Memory B cell (primary cell): ENCODE measurements around the gene DQX1.
"Not testable (repeated sequence)": the region's sequence is repeated elsewhere in the genome, so short reads cannot be mapped to it uniquely, and the experiment has no call there.

Experiments
- ATAC-seq: fragments of 150-1000 bp; cut with Tn5 transposase; 2 replicates; pipeline ENCODE4 v1.10.0; 2021; ENCODE audit warnings: low read depth, mild to moderate bottlenecking, moderate library complexity
- DNase-seq, 2 donors: peaks; one replicate each; pipeline ENCODE4 v3.0.0; 2022; ENCODE audit warnings: low spot score in 2 of 2
- H3K27ac Mint-ChIP-seq: one replicate; pipeline ENCODE4 v1.8.0; 2022; ENCODE audit warnings: mild to moderate bottlenecking, moderate library complexity, mixed read lengths
- H3K27me3 Mint-ChIP-seq: one replicate; pipeline ENCODE4 v1.8.0; 2022; ENCODE audit warnings: mixed read lengths
- H3K36me3 Mint-ChIP-seq: one replicate; pipeline ENCODE4 v1.8.0; 2022; ENCODE audit warnings: mild to moderate bottlenecking, mixed read lengths
- H3K4me1 Mint-ChIP-seq: one replicate; pipeline ENCODE4 v1.8.0; 2022; ENCODE audit warnings: mixed read lengths
- H3K4me3 Mint-ChIP-seq: one replicate; pipeline ENCODE4 v1.8.0; 2022; ENCODE audit warnings: mild to moderate bottlenecking, moderate library complexity, mixed read lengths
- H3K9me3 Mint-ChIP-seq: one replicate; pipeline ENCODE4 v1.8.0; 2022; ENCODE audit warnings: mixed read lengths

DQX1 gene

DNA sequence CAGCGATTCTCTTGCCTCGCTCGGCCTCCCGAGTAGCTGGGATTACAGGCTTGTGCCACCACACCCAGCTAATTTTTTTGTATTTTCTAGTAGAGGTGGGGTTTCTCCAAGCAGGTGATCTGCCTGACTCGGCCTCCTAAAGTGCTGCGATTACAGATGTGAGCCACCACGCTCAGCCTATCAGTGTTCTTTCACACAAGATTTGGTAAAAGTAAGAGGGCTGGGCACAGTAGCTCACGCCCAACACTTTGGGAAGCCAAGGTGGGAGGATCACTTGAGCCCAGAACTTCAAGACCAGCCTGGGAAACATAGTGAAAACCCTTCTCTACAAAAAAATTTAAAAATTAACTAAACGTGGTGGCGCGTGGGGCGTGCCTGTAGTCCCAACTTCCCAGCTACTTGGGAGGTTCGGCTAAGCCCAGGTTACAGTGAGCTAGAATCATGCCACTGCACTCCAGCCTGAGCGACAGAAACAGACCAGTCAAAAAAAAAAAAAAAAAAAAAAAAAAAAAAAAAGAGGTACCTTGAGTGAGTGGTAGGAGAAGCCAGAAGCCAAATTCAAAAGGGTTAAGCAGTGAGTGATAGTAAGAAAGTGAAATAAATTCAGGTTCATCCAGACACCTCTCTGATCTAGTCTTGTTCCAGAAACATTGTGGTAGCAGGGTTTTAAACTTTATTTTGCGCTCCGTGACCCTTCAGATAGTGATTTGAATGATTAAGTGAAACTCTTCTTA, 54.5 kb downstream of the DQX1 start:
- Mint-ChIP-seq H3K4me3 (peak overlapping the region; percentile 96), H3K27me3 (no peaks in the 10 kb centered on the region), H3K27ac (peak overlapping the region; percentile 97), H3K4me1 (peaks cover 13% of the 10 kb centered on the region), H3K36me3 (peaks cover 6% of the 10 kb centered on the region), H3K9me3 (no peaks in the 10 kb centered on the region)
- ATAC-seq (no peak), DNase-seq (no peak)

DNA sequence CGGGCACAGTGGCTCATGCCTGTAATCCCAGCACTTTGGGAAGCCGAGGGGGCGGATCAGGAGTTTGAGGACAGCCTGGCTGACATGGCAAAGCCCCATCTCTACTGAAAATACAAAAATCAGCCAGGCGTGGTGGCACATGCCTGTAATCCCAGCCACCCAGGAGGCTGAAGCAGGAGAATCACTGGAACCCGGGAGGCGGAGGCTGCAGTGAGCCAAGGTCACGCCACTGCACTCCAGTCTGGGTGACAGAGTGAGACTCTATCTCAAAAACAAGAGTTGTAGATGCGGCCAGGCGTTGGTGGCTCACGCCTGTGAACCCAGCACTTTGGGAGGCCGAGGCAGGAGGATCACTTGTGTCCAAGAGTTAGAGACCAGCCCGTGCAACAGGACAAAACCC, 55.3 kb downstream of the DQX1 start:
- not testable (repeated sequence) for ATAC-seq, H3K27me3 Mint-ChIP-seq, DNase-seq, H3K9me3 Mint-ChIP-seq, H3K36me3 Mint-ChIP-seq
- Mint-ChIP-seq H3K4me1 (peaks cover 13% of the 10 kb centered on the region), H3K27ac (peak overlapping the region; percentile 1), H3K4me3 (peak overlapping the region; percentile 24)
